Stimulated activated CD8-positive, alpha-beta memory T cell treated with anti-CD3 and anti-CD28 coated beads, Interleukin-2, amount 100 ng/mL, for 48 hours (primary cell): ENCODE results near the gene FOXD3.
A peak's percentile ranks its signal among the peaks of the same experiment; 100 is the strongest.
"Not testable (repeated sequence)": the region's sequence is repeated elsewhere in the genome, so short reads cannot be mapped to it uniquely, and the experiment has no call there.

ENCODE experiments used
- DNase-seq, 2 donors: peaks; one replicate each; pipeline ENCODE4 v3.0.0-alpha.2; 2020; ENCODE audit warnings: low read depth in 2 of 2

The FOXD3 gene

GRCh38 chr1:63321066-63321784, 1.1 kb upstream of the FOXD3 start:
- no peak for DNase-seq

GRCh38 chr1:63321785-63322113, 618 bp upstream of the FOXD3 start:
- DNase-seq: no peak

GRCh38 chr1:63322944-63323864, 837 bp downstream of the FOXD3 start:
- no peak for DNase-seq

- DNase-seq: no peak
These were observed 1.8 kb downstream of the FOXD3 start for GRCh38 chr1:63323865-63324778.

- DNase-seq: no peak
These were observed 2.4 kb downstream of the FOXD3 start for GRCh38 chr1:63324779-63325119.

GRCh38 chr1:63325279-63325985, 3.1 kb downstream of the FOXD3 start:
- DNase-seq: no peak

- DNase-seq: no peak
These were observed 3.7 kb downstream of the FOXD3 start for GRCh38 chr1:63326106-63326472.

- DNase-seq: no peak
These were observed 4.4 kb downstream of the FOXD3 start for GRCh38 chr1:63326473-63327380.

GRCh38 chr1:63327417-63328054, 5.2 kb downstream of the FOXD3 start:
- DNase-seq: peak in 1 of 2 donors; percentile 52

GRCh38 chr1:63328122-63328521, 5.8 kb downstream of the FOXD3 start:
- DNase-seq: no peak

GRCh38 chr1:63328781-63329180, 6.4 kb downstream of the FOXD3 start:
- no peak for DNase-seq

GRCh38 chr1:63329621-63330330, 7.4 kb downstream of the FOXD3 start:
- DNase-seq: no peak

- no peak for DNase-seq
These were observed 8.1 kb downstream of the FOXD3 start for GRCh38 chr1:63330331-63330916.

- no peak for DNase-seq
These were observed 20.0 kb downstream of the FOXD3 start for GRCh38 chr1:63342402-63342801.

- DNase-seq: no peak
These were observed 21.6 kb downstream of the FOXD3 start for GRCh38 chr1:63343922-63344321.

- no peak for DNase-seq
These were observed 28.0 kb downstream of the FOXD3 start for GRCh38 chr1:63350320-63350719.

- no peak for DNase-seq
These were observed 30.4 kb downstream of the FOXD3 start for GRCh38 chr1:63352736-63353135.

GRCh38 chr1:63356234-63356633, 33.9 kb downstream of the FOXD3 start:
- not testable (repeated sequence) for DNase-seq

- no peak for DNase-seq
These were observed 37.2 kb downstream of the FOXD3 start for GRCh38 chr1:63359561-63359960.
